ENCODE data around the gene CAMK1D.

DNA sequence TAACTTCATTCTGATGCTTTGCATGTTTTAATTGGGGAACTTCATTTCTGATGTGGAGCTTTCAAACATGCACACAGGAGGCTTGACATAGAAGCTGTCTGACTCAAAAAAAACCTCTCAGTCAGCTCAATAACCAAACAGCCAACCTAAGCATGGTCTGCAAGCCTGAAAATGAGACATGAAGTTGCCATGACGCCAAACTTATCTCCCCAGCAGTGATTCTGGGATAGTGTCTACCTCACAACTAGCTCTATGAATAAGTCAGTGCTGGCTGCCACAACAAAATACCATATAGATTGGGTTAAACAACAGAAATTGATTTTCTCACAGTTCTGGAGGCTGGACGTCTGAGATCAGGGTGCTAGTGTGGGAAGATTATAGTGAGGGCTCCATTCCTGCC lies 408.0 kb downstream of the CAMK1D start:
- TF ChIP-seq, protein P1, sequence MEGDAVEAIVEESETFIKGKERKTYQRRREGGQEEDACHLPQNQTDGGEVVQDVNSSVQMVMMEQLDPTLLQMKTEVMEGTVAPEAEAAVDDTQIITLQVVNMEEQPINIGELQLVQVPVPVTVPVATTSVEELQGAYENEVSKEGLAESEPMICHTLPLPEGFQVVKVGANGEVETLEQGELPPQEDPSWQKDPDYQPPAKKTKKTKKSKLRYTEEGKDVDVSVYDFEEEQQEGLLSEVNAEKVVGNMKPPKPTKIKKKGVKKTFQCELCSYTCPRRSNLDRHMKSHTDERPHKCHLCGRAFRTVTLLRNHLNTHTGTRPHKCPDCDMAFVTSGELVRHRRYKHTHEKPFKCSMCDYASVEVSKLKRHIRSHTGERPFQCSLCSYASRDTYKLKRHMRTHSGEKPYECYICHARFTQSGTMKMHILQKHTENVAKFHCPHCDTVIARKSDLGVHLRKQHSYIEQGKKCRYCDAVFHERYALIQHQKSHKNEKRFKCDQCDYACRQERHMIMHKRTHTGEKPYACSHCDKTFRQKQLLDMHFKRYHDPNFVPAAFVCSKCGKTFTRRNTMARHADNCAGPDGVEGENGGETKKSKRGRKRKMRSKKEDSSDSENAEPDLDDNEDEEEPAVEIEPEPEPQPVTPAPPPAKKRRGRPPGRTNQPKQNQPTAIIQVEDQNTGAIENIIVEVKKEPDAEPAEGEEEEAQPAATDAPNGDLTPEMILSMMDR (IDR thresholded peaks at IDR 0.05; ENCODE audit: low read depth, low read length, poor library complexity, severe bottlenecking) = no peak
- TF ChIP-seq EZH2phosphoT487 (IDR thresholded peaks at IDR 0.05; ENCODE audit: borderline replicate concordance, low read length) = no peak

All from DOHH2 (cell line).